Dendritic cell treated with granulocyte-macrophage colony-stimulating factor and Interleukin-4, amounts not matched to agents 40 ng/mL and 50 ng/mL, for 4 days (primary cell): ENCODE results near the gene ACACA.

Experiments
- H3K27ac Mint-ChIP-seq: one replicate; pipeline ENCODE4 v1.8.0; 2022; ENCODE audit warnings: mild to moderate bottlenecking, mixed read lengths
- H3K27me3 Mint-ChIP-seq: one replicate; pipeline ENCODE4 v1.8.0; 2022; ENCODE audit warnings: mild to moderate bottlenecking, mixed read lengths
- H3K36me3 Mint-ChIP-seq: one replicate; pipeline ENCODE4 v1.8.0; 2022; ENCODE audit warnings: low read depth, mixed read lengths
- H3K4me1 Mint-ChIP-seq: one replicate; pipeline ENCODE4 v1.8.0; 2022; ENCODE audit warnings: low read depth, mixed read lengths
- H3K4me3 Mint-ChIP-seq: one replicate; pipeline ENCODE4 v1.8.0; 2022; ENCODE audit warnings: mild to moderate bottlenecking, moderate library complexity, mixed read lengths
- H3K9me3 Mint-ChIP-seq: one replicate; pipeline ENCODE4 v1.8.0; 2022; ENCODE audit warnings: mixed read lengths
- intact Hi-C: fragments of 100-400 bp; cut with micrococcal nuclease; formaldehyde crosslinking; loops from one replicate; pipeline ENCODE4 v1.15.0; 2022

Gene ACACA

GRCh38 chr17:37138571-37139120 lies 268.0 kb downstream of the ACACA start:
- H3K36me3 Mint-ChIP-seq = peaks cover 42% of the 10 kb centered on the region
- no peaks in the 10 kb centered on the region for H3K4me1 Mint-ChIP-seq
- no peak overlapping the region for H3K27ac Mint-ChIP-seq
- H3K4me3 Mint-ChIP-seq = no peak overlapping the region
- no peaks in the 10 kb centered on the region for H3K27me3 Mint-ChIP-seq
- intact Hi-C loops = no loop called here
- H3K9me3 Mint-ChIP-seq = no peaks in the 10 kb centered on the region

- intact Hi-C loops = no loop called here
These were observed 268.6 kb downstream of the ACACA start for GRCh38 chr17:37137906-37138514.

GRCh38 chr17:37137070-37137610 lies 269.5 kb downstream of the ACACA start:
- intact Hi-C loops = no loop called here
- Mint-ChIP-seq H3K36me3 (peaks cover 35% of the 10 kb centered on the region), H3K27ac (no peak overlapping the region), H3K27me3 (no peaks in the 10 kb centered on the region), H3K9me3 (no peaks in the 10 kb centered on the region), H3K4me3 (no peak overlapping the region), H3K4me1 (peaks cover under 1% of the 10 kb centered on the region)

More at GRCh38 chr17:37137906-37138514, 268.6 kb downstream of the ACACA start:
- H3K36me3 Mint-ChIP-seq = peaks cover 38% of the 10 kb centered on the region
- no peaks in the 10 kb centered on the region for H3K27me3 Mint-ChIP-seq
- H3K27ac Mint-ChIP-seq = no peak overlapping the region
- no peak overlapping the region for H3K4me3 Mint-ChIP-seq
- H3K9me3 Mint-ChIP-seq = no peaks in the 10 kb centered on the region
- H3K4me1 Mint-ChIP-seq = no peaks in the 10 kb centered on the region

- no peak overlapping the region for H3K4me3 Mint-ChIP-seq
- H3K27ac Mint-ChIP-seq = no peak overlapping the region
- no peaks in the 10 kb centered on the region for H3K27me3 Mint-ChIP-seq
- intact Hi-C loops = no loop called here
- H3K9me3 Mint-ChIP-seq = no peaks in the 10 kb centered on the region
- peaks cover 24% of the 10 kb centered on the region for H3K36me3 Mint-ChIP-seq
- peaks cover 12% of the 10 kb centered on the region for H3K4me1 Mint-ChIP-seq
These were observed 271.1 kb downstream of the ACACA start for GRCh38 chr17:37135576-37135975.

GRCh38 chr17:37134050-37134449 lies 272.6 kb downstream of the ACACA start:
- Mint-ChIP-seq H3K9me3 (no peaks in the 10 kb centered on the region), H3K27ac (no peak overlapping the region), H3K4me1 (peaks cover 12% of the 10 kb centered on the region), H3K27me3 (no peaks in the 10 kb centered on the region), H3K36me3 (peaks cover 32% of the 10 kb centered on the region), H3K4me3 (no peak overlapping the region)
- intact Hi-C loops = no loop called here

- H3K4me3 Mint-ChIP-seq = no peak overlapping the region
- H3K4me1 Mint-ChIP-seq = peaks cover 12% of the 10 kb centered on the region
- H3K27ac Mint-ChIP-seq = no peak overlapping the region
- peaks cover 32% of the 10 kb centered on the region for H3K36me3 Mint-ChIP-seq
- intact Hi-C loops = no loop called here
- no peaks in the 10 kb centered on the region for H3K9me3 Mint-ChIP-seq
- no peaks in the 10 kb centered on the region for H3K27me3 Mint-ChIP-seq
These were observed 273.5 kb downstream of the ACACA start for GRCh38 chr17:37133136-37133535.

- H3K36me3 Mint-ChIP-seq = peaks cover 44% of the 10 kb centered on the region
These were observed 274.7 kb downstream of the ACACA start for GRCh38 chr17:37131669-37132611.

GRCh38 chr17:37130984-37131446 lies 275.6 kb downstream of the ACACA start:
- peaks cover 12% of the 10 kb centered on the region for H3K4me1 Mint-ChIP-seq
- no peak overlapping the region for H3K27ac Mint-ChIP-seq
- H3K4me3 Mint-ChIP-seq = no peak overlapping the region
- H3K9me3 Mint-ChIP-seq = no peaks in the 10 kb centered on the region
- H3K36me3 Mint-ChIP-seq = peaks cover 51% of the 10 kb centered on the region
- H3K27me3 Mint-ChIP-seq = no peaks in the 10 kb centered on the region
- intact Hi-C loops = no loop called here

More at GRCh38 chr17:37131669-37132611, 274.7 kb downstream of the ACACA start:
- intact Hi-C loops = no loop called here
- Mint-ChIP-seq H3K4me3 (no peak overlapping the region), H3K9me3 (no peaks in the 10 kb centered on the region), H3K4me1 (peaks cover 12% of the 10 kb centered on the region), H3K27ac (no peak overlapping the region), H3K27me3 (no peaks in the 10 kb centered on the region)

- Mint-ChIP-seq H3K9me3 (no peaks in the 10 kb centered on the region), H3K36me3 (peaks cover 84% of the 10 kb centered on the region), H3K27ac (no peak overlapping the region), H3K27me3 (no peaks in the 10 kb centered on the region), H3K4me1 (peaks cover 21% of the 10 kb centered on the region), H3K4me3 (no peak overlapping the region)
- intact Hi-C loops = no loop called here
These were observed 281.8 kb downstream of the ACACA start for GRCh38 chr17:37124821-37125173.

- H3K9me3 Mint-ChIP-seq = no peaks in the 10 kb centered on the region
- peaks cover 27% of the 10 kb centered on the region for H3K4me1 Mint-ChIP-seq
- no peaks in the 10 kb centered on the region for H3K27me3 Mint-ChIP-seq
- H3K27ac Mint-ChIP-seq = no peak overlapping the region
- intact Hi-C loops = no loop called here
- no peak overlapping the region for H3K4me3 Mint-ChIP-seq
- peaks cover 84% of the 10 kb centered on the region for H3K36me3 Mint-ChIP-seq
These were observed 282.5 kb downstream of the ACACA start for GRCh38 chr17:37123941-37124820.

- H3K4me1 Mint-ChIP-seq = peaks cover 32% of the 10 kb centered on the region
- H3K27ac Mint-ChIP-seq = no peak overlapping the region
- H3K4me3 Mint-ChIP-seq = no peak overlapping the region
- peaks cover 81% of the 10 kb centered on the region for H3K36me3 Mint-ChIP-seq
- H3K9me3 Mint-ChIP-seq = no peaks in the 10 kb centered on the region
- intact Hi-C loops = no loop called here
- H3K27me3 Mint-ChIP-seq = no peaks in the 10 kb centered on the region
These were observed 283.2 kb downstream of the ACACA start for GRCh38 chr17:37123386-37123785.

GRCh38 chr17:37121616-37122015 lies 285.0 kb downstream of the ACACA start:
- no peaks in the 10 kb centered on the region for H3K9me3 Mint-ChIP-seq
- intact Hi-C loops = no loop called here
- peaks cover 74% of the 10 kb centered on the region for H3K36me3 Mint-ChIP-seq
- H3K4me1 Mint-ChIP-seq = peaks cover 32% of the 10 kb centered on the region
- no peak overlapping the region for H3K27ac Mint-ChIP-seq
- no peaks in the 10 kb centered on the region for H3K27me3 Mint-ChIP-seq
- H3K4me3 Mint-ChIP-seq = no peak overlapping the region

GRCh38 chr17:37118366-37119137 lies 288.1 kb downstream of the ACACA start:
- Mint-ChIP-seq H3K4me3 (no peak overlapping the region), H3K27ac (no peak overlapping the region), H3K4me1 (peaks cover 20% of the 10 kb centered on the region), H3K9me3 (no peaks in the 10 kb centered on the region), H3K36me3 (peaks cover 66% of the 10 kb centered on the region), H3K27me3 (no peaks in the 10 kb centered on the region)
- intact Hi-C loops = no loop called here
